Hematopoietic multipotent progenitor cell treated with erythropoietin and hydrocortisone succinate and interleukin-3 and kit ligand, for 8 days (in vitro differentiated cells): ENCODE results near the gene ZNF227.
"Not testable (repeated sequence)": the region's sequence is repeated elsewhere in the genome, so short reads cannot be mapped to it uniquely, and the experiment has no call there.

Source experiments
- DNase-seq: peaks from one replicate; pipeline ENCODE4 v3.0.0-alpha.2; 2015

ZNF227 gene

GRCh38 chr19:44253392-44253791, 41.1 kb downstream of the ZNF227 start:
- not testable (repeated sequence) for DNase-seq

GRCh38 chr19:44254496-44254895, 42.2 kb downstream of the ZNF227 start:
- DNase-seq, result no peak

- DNase-seq, result no peak
These were observed 43.5 kb downstream of the ZNF227 start for GRCh38 chr19:44255705-44256411.

GRCh38 chr19:44258136-44258535, 45.8 kb downstream of the ZNF227 start:
- no peak for DNase-seq

- DNase-seq, result no peak
These were observed 46.6 kb downstream of the ZNF227 start for GRCh38 chr19:44258835-44259413.

GRCh38 chr19:44260343-44260681, 48.0 kb downstream of the ZNF227 start:
- DNase-seq, result no peak

- DNase-seq, result no peak
These were observed 48.5 kb downstream of the ZNF227 start for GRCh38 chr19:44260695-44261446.

GRCh38 chr19:44277331-44277730, 65.0 kb downstream of the ZNF227 start:
- no peak for DNase-seq

- no peak for DNase-seq
These were observed 65.9 kb downstream of the ZNF227 start for GRCh38 chr19:44278181-44278690.

- no peak for DNase-seq
These were observed 68.6 kb downstream of the ZNF227 start for GRCh38 chr19:44280916-44281315.

- no peak for DNase-seq
These were observed 70.5 kb downstream of the ZNF227 start for GRCh38 chr19:44282846-44283245.

- no peak for DNase-seq
These were observed 72.6 kb downstream of the ZNF227 start for GRCh38 chr19:44284968-44285367.
